SU-DHL-6 (cell line): ENCODE results near the gene OR4F6.
"Not testable (repeated sequence)": the region's sequence is repeated elsewhere in the genome, so short reads cannot be mapped to it uniquely, and the experiment has no call there.

Source experiments
- H2AFZ ChIP-seq: fragments of 200-600 bp; sonication (generic); 2 replicates; pipeline ENCODE4 v1.6.1; 2014; ENCODE audit warnings: low read depth, mild to moderate bottlenecking, moderate library complexity, mixed read lengths, antibody characterized with exemption, low read length; ENCODE audit not compliant: severe bottlenecking
- H3F3A ChIP-seq: fragments of 200-600 bp; shearing (Covaris generic); 2 replicates; pipeline ENCODE4 v1.6.0; 2016; ENCODE audit warnings: antibody characterized with exemption, mild to moderate bottlenecking; ENCODE audit not compliant: insufficient read depth
- H3K27ac ChIP-seq: fragments of 200-600 bp; sonication (generic); 2 replicates; pipeline ENCODE4 v1.5.1; 2016; ENCODE audit warnings: low read depth, mild to moderate bottlenecking, low read length, moderate library complexity, mixed read lengths
- H3K27me3 ChIP-seq: fragments of 200-600 bp; sonication (generic), shearing (Covaris generic); 2 replicates; pipeline ENCODE4 v1.6.0; 2014; ENCODE audit warnings: mild to moderate bottlenecking, low read length
- H3K36me3 ChIP-seq: fragments of 200-600 bp; sonication (generic); 2 replicates; pipeline ENCODE4 v1.6.1; 2014; ENCODE audit warnings: mild to moderate bottlenecking, low read length, mixed read lengths
- H3K4me2 ChIP-seq: fragments of 300-600, 200-600 bp; shearing (Covaris generic), sonication (generic); 2 replicates; pipeline ENCODE4 v1.6.0; 2014; ENCODE audit warnings: low read length, low read depth, mild to moderate bottlenecking; ENCODE audit not compliant: poor library complexity, severe bottlenecking
- H3K4me3 ChIP-seq: fragments of 200-600 bp; sonication (generic); 2 replicates; pipeline ENCODE4 v1.5.1; 2014; ENCODE audit warnings: antibody characterized with exemption, low read length, mild to moderate bottlenecking, mixed read lengths; ENCODE audit not compliant: insufficient read depth, poor library complexity, severe bottlenecking
- H3K79me2 ChIP-seq: fragments of 200-600 bp; sonication (generic); 2 replicates; pipeline ENCODE4 v1.6.1; 2014; ENCODE audit warnings: mild to moderate bottlenecking, low read length, moderate library complexity; ENCODE audit not compliant: insufficient read depth
- H3K9ac ChIP-seq: fragments of 200-600 bp; sonication (generic); 2 replicates; pipeline ENCODE4 v1.7.0; 2014; ENCODE audit warnings: mild to moderate bottlenecking, low read length
- H3K9me2 ChIP-seq: fragments of 200-600 bp; sonication (generic); replicated peaks from 2 replicates; pipeline ENCODE4 v1.6.1; 2014; ENCODE audit warnings: low read length; ENCODE audit not compliant: insufficient read depth
- H3K9me3 ChIP-seq: fragments of 200-600 bp; sonication (generic); 2 replicates; pipeline ENCODE4 v1.6.1; 2014; ENCODE audit warnings: low read length, mixed read lengths; ENCODE audit not compliant: insufficient read depth
- H4K20me1 ChIP-seq: fragments of 200-600 bp; sonication (generic); 2 replicates; pipeline ENCODE4 v1.6.1; 2014; ENCODE audit warnings: low read depth, mild to moderate bottlenecking, antibody characterized with exemption, low read length, moderate library complexity, mixed read lengths
- CTCF ChIP-seq: fragments of 200-600 bp; sonication (generic); IDR thresholded peaks from one replicate; pipeline ENCODE4 v1.5.1; 2017; ENCODE audit warnings: antibody characterized with exemption, mild to moderate bottlenecking, low read length, moderate library complexity; ENCODE audit not compliant: insufficient read depth, poor library complexity, severe bottlenecking
- EZH2phosphoT487 ChIP-seq: fragments of 200-600 bp; sonication (generic), shearing (Covaris generic); conservative IDR thresholded peaks from 2 replicates; pipeline ENCODE4 v1.6.1; 2018; ENCODE audit warnings: mild to moderate bottlenecking, antibody characterized with exemption, low read length, moderate library complexity, mixed read lengths

The OR4F6 gene

GRCh38 chr15:101772921-101773320 is 30.4 kb upstream of the OR4F6 start:
- no peak overlapping the region for H3K9ac ChIP-seq
- H4K20me1 ChIP-seq: no peaks in the 10 kb centered on the region
- no peak overlapping the region for H2AFZ ChIP-seq
- no peaks in the 10 kb centered on the region for H3F3A ChIP-seq
- no peak overlapping the region for H3K4me3 ChIP-seq
- no peaks in the 10 kb centered on the region for H3K27me3 ChIP-seq
- no peak overlapping the region for H3K27ac ChIP-seq
- no peaks in the 10 kb centered on the region for H3K9me2 ChIP-seq
- H3K36me3 ChIP-seq: no peaks in the 10 kb centered on the region
- no peak overlapping the region for H3K4me2 ChIP-seq
- TF ChIP-seq EZH2phosphoT487 (no peak), CTCF (no peak)
- H3K79me2 ChIP-seq: no peaks in the 10 kb centered on the region
- no peaks in the 10 kb centered on the region for H3K9me3 ChIP-seq

- no peak overlapping the region for H3K4me2 ChIP-seq
- H3F3A ChIP-seq: no peaks in the 10 kb centered on the region
- no peak overlapping the region for H3K9ac ChIP-seq
- H3K4me3 ChIP-seq: no peak overlapping the region
- TF ChIP-seq EZH2phosphoT487: no peak
- TF ChIP-seq CTCF: peak; percentile 16
- no peaks in the 10 kb centered on the region for H3K36me3 ChIP-seq
- H2AFZ ChIP-seq: no peak overlapping the region
- no peaks in the 10 kb centered on the region for H3K9me3 ChIP-seq
- no peak overlapping the region for H3K27ac ChIP-seq
- H3K27me3 ChIP-seq: no peaks in the 10 kb centered on the region
- H4K20me1 ChIP-seq: no peaks in the 10 kb centered on the region
- H3K79me2 ChIP-seq: no peaks in the 10 kb centered on the region
- no peaks in the 10 kb centered on the region for H3K9me2 ChIP-seq
Measured at GRCh38 chr15:101773496-101774100, 29.7 kb upstream of the OR4F6 start.

GRCh38 chr15:101775136-101775535 is 28.2 kb upstream of the OR4F6 start:
- H4K20me1 ChIP-seq: no peaks in the 10 kb centered on the region
- H3K4me2 ChIP-seq: no peak overlapping the region
- H3K4me3 ChIP-seq: no peak overlapping the region
- H3F3A ChIP-seq: no peaks in the 10 kb centered on the region
- TF ChIP-seq EZH2phosphoT487 (no peak), CTCF (no peak)
- H3K9ac ChIP-seq: no peak overlapping the region
- no peaks in the 10 kb centered on the region for H3K27me3 ChIP-seq
- no peak overlapping the region for H3K27ac ChIP-seq
- H3K9me3 ChIP-seq: no peaks in the 10 kb centered on the region
- no peak overlapping the region for H2AFZ ChIP-seq
- H3K79me2 ChIP-seq: no peaks in the 10 kb centered on the region
- H3K9me2 ChIP-seq: no peaks in the 10 kb centered on the region
- no peaks in the 10 kb centered on the region for H3K36me3 ChIP-seq

GRCh38 chr15:101778576-101778975 is 24.7 kb upstream of the OR4F6 start:
- H3K27me3 ChIP-seq, H3K4me3 ChIP-seq, H3F3A ChIP-seq, H3K27ac ChIP-seq, H3K36me3 ChIP-seq, H3K9me2 ChIP-seq, H3K9me3 ChIP-seq, H3K9ac ChIP-seq, H3K79me2 ChIP-seq, H3K4me2 ChIP-seq, H2AFZ ChIP-seq, H4K20me1 ChIP-seq: not testable (repeated sequence)

- H3K9me3 ChIP-seq, H3K27me3 ChIP-seq, H3K4me2 ChIP-seq, H3F3A ChIP-seq, H4K20me1 ChIP-seq, H3K9me2 ChIP-seq, H3K4me3 ChIP-seq, H3K36me3 ChIP-seq, H2AFZ ChIP-seq, H3K79me2 ChIP-seq, H3K9ac ChIP-seq, H3K27ac ChIP-seq: not testable (repeated sequence)
Measured at GRCh38 chr15:101780225-101780624, 23.1 kb upstream of the OR4F6 start.
